Epithelial cell of prostate (primary cell): ENCODE results near the gene IL33.
"Not testable (repeated sequence)": the region's sequence is repeated elsewhere in the genome, so short reads cannot be mapped to it uniquely, and the experiment has no call there.

Experiments
- DNase-seq: peaks from one replicate; pipeline ENCODE4 v3.0.0-alpha.2; 2011; ENCODE audit warnings: low read depth, low spot score
- H3K27ac ChIP-seq: fragments of 450-650 bp; 2 replicates; pipeline ENCODE4 v1.5.1; 2017; ENCODE audit warnings: mild to moderate bottlenecking

IL33 gene

DNA sequence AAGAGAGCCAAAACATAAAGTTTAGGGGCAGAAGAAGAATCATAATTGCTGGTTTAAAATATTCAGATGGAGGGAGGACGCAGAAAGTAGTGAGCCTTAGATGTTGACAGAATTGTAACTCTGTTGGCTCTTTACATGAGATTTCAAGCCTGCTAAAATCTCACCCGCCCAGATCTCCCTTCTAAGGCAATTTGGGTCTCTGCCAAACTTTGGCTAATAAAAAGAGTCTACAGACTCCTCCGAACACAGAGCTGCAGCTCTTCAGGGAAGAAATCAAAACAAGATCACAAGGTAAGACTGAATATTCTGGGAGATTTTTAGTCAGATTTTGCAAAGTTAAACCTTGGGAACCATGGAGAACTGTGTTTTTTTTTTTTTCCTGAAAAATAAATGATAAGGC is at the start of gene IL33:
IL33 (plus strand) TSS at position 246 of the 400 bp plus-strand sequence. CDS start 25,888 bp downstream, outside the sequence.
- H3K27ac ChIP-seq = no peak within 1 kb of the TSS
- no peak for DNase-seq

GRCh38 chr9:6171667-6172066 is 43.9 kb upstream of the IL33 start:
- no peak for DNase-seq
- H3K27ac ChIP-seq = no peak overlapping the region

DNA sequence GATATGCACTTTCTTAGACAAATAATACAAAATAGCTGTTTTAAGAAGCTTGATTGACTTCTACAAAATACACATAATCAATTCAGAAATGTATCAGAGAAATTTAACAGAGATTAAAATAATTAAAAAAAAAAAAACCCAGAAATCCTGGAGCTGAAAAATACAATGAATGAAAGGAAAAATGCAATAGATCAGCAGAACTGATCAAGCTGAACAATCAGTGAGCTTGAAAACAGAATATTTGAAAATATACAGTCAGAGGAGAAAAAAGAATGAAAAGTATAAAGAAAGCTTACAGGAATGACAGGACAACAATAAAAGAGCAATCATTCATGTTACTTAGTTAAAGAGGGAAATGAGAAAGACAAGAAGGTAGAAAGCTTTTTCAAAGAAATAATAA is 41.7 kb upstream of the IL33 start:
- no peak for DNase-seq
- H3K27ac ChIP-seq = no peak overlapping the region

- not testable (repeated sequence) for H3K27ac ChIP-seq, DNase-seq
Observed at GRCh38 chr9:6182549-6183226, 32.9 kb upstream of the IL33 start.

GRCh38 chr9:6183227-6183551 is 32.4 kb upstream of the IL33 start:
- DNase-seq = no peak
- no peak overlapping the region for H3K27ac ChIP-seq

GRCh38 chr9:6183627-6184026 is 32.0 kb upstream of the IL33 start:
- no peak overlapping the region for H3K27ac ChIP-seq
- no peak for DNase-seq

DNA sequence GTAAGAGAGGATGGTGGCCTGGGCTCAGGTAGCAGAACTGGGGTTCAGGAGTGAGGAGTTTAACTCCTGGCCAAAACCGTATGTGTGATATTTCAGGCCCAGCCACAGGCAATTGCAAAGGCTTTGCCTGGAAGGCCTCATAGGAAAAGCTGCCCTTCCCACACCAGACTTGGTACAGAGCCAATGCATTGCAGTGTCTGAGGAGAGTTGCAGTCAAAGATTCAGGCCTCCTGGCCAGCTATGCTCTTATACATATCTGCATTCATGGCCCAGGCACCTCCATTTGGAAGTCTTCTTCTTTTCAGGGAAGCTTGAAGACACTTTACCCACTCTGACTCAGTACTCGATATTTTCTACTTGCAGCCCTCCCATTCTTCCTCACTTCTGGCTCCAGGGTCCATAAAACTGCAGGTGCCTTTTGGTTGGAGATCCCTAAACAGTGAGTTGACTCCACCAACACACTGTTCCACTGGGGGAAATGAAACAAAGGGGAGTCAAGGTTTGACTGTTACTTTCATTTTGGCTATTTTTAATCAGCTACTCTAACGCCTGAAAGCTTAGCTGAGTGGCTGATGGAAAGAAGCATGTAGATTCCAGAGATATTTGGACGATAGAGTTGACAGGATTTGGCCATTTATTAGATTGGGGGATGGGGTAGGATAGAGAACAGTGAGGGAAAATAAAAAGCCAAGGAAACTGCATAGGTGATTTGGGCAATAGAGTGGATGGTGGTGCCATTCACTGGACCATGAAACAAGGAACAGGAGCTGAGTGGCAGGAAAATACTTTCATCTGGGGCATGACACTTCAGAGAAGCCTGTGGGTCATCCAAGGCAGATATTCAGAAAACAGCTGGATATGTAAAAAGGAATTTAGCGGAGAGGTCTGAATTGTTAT is 30.6 kb upstream of the IL33 start:
- no peak overlapping the region for H3K27ac ChIP-seq
- no peak for DNase-seq

- H3K27ac ChIP-seq = no peak overlapping the region
- DNase-seq = no peak
Observed at GRCh38 chr9:6186691-6187090, 28.9 kb upstream of the IL33 start.

GRCh38 chr9:6187272-6187671 is 28.3 kb upstream of the IL33 start:
- H3K27ac ChIP-seq = no peak overlapping the region
- DNase-seq = no peak

DNA sequence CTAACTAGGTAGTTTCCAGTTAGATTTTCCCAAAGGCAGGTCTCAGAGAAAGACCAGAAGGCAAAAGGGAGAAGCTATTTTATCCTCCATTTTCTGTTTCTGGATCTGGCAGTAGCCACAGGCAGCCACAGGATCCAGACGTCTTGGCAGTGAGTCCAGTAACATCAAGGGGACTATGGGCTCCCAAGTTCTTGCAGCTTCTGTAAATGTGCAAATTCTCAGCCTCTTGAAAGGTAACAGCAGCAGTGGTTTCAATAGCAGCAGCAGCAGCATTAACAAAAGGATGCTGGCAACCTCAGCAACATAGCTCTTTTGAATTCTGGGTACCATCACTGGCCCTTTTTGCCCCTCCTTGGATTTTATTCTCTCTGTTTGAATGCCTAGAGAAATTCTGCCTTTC is 27.1 kb upstream of the IL33 start:
- H3K27ac ChIP-seq = no peak overlapping the region

GRCh38 chr9:6188906-6189305 is 26.7 kb upstream of the IL33 start:
- no peak for DNase-seq
- H3K27ac ChIP-seq = no peak overlapping the region

More for the DNA sequence above, 27.1 kb upstream of the IL33 start:
- DNase-seq = no peak

- no peak for DNase-seq
- H3K27ac ChIP-seq = no peak overlapping the region
Observed at GRCh38 chr9:6194934-6195333, 20.7 kb upstream of the IL33 start.

DNA sequence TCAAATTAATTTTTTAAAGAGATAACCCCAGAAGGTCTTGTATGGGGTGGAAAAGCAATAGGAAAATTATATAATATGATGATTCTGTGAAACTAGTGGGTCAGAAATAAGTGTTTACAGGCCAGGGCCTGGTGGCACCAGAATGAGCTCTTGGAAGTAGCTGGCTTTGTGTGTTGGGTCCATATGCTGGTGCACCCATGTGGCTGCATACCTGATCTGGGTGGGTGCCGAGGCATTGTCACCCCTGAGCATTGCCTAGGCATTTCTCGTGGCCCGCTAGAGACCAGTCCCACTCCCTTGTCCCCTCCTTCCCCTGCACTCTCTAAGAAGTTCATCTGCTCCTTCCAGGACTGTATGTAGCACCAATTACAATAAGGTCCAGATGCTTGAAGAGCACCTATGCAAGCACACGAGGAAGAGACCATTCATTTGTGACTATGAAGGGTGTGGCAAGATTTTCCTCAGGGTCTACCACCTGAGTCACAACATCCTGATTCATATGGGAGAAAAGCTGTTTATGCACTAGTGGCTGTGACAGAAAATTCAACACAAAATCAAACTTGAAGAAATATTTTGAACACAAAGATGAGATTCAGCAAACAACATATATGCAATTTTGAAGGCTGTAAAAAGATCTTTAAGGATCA is 19.8 kb upstream of the IL33 start:
- no peak overlapping the region for H3K27ac ChIP-seq

GRCh38 chr9:6197330-6197729 is 18.3 kb upstream of the IL33 start:
- DNase-seq = no peak

More for the DNA sequence above, 19.8 kb upstream of the IL33 start:
- peak; percentile 16 for DNase-seq

DNA sequence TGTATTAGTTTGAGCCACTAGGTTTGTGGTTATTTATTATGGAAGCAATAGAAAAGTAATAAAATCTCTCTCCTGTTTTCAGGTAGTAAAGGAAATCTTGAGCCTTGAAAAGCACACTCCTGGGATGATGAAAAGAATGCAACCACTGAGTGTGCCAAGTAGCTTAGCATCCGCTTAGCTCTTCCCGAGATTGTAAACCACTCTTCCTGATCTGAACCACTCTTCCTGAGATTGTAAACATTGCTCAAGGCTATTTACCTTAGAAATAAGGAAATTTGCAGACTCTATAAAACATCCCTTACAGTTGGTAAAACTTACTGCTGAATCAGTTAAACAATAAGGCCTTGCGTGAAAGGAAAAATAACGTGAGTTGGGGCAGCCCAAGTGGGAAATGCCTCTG is 17.4 kb upstream of the IL33 start:
- DNase-seq = no peak
- H3K27ac ChIP-seq = no peak overlapping the region

More at GRCh38 chr9:6197330-6197729, 18.3 kb upstream of the IL33 start:
- no peak overlapping the region for H3K27ac ChIP-seq

- no peak overlapping the region for H3K27ac ChIP-seq
Observed at GRCh38 chr9:6199596-6199995, 16.0 kb upstream of the IL33 start.

GRCh38 chr9:6200761-6201160 is 14.8 kb upstream of the IL33 start:
- H3K27ac ChIP-seq = no peak overlapping the region

More at GRCh38 chr9:6199596-6199995, 16.0 kb upstream of the IL33 start:
- DNase-seq = no peak

DNA sequence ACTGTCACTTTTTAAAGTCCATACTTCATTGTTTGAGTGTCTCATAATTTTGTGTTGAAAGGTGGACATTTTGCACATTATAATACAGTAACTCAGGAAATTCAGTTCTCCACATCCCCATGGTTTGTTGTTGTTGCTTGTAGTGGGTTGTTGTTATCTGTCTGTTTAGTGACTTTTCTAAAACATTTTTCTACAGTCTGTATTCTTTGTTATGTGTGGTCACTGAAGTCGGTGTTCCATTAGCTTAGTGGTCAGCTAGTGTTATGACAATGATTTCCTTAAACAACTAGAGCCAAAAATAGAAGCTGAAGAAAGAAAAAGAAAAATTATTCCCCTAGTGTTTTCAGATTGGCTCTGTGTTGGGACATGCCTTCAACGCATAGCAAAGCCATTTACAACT is 5.6 kb upstream of the IL33 start:
- no peak for DNase-seq
- no peak overlapping the region for H3K27ac ChIP-seq

More at GRCh38 chr9:6200761-6201160, 14.8 kb upstream of the IL33 start:
- DNase-seq = no peak

- no peak for DNase-seq
- no peak overlapping the region for H3K27ac ChIP-seq
Observed at GRCh38 chr9:6212722-6213375, 2.8 kb upstream of the IL33 start.

DNA sequence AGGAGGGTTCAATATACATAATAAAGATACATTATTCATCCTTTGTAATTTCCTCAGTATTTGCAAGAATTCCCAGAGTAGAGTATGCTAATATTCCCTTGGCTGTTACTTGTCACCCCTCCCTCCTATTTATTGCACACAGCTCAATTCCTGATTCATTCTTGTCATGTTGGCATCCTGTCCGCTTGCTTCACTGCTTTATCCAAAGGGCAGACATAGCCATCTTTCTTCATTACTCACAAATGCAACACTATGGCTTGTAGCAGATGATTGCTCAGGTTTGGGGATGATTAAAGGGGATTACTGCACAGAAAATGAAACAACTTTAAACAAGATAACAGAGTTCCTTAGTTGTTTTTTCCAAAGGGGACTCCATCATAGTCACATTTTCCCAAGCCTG is 1.2 kb upstream of the IL33 start:
- H3K27ac ChIP-seq = no peak overlapping the region
- DNase-seq = no peak

DNA sequence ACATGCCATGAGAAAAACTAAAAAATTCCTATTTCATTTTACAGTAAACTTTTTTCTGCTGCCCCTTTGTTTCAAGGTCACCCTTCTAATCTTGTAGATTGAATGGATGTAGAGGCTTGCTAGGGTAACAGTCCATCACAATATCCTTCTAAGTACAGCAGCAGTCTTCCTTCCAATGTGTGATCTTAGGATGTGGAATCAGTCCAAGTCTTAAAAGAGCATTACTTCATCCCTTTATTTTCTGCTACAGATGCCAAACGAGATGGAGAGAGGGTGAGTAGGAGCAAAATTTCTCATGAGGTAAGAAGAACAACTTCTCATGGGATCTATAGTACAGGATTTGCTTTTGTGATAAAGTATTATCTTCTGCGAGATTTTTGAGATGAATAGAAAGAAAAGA is 704 bp upstream of the IL33 start:
- no peak overlapping the region for H3K27ac ChIP-seq
- no peak for DNase-seq
